Neural cell (in vitro differentiated cells): Measurements from ENCODE around the gene IGSF21.

ENCODE experiments used
- CTCF ChIP-seq: fragments of 450-650 bp; IDR thresholded peaks from 2 replicates; pipeline ENCODE4 v1.5.1; 2014; ENCODE audit warnings: antibody characterized with exemption, mild to moderate bottlenecking, moderate library complexity; ENCODE audit not compliant: poor library complexity, severe bottlenecking
- EZH2 ChIP-seq: fragments of 200-600, 300-800 bp; shearing (Covaris generic), sonication (generic); IDR thresholded peaks from 2 replicates; pipeline ENCODE4 v1.6.1; 2014; ENCODE audit warnings: antibody characterized with exemption, low read length, borderline replicate concordance, mild to moderate bottlenecking; ENCODE audit not compliant: insufficient read depth, poor library complexity, severe bottlenecking
- MXI1 ChIP-seq: fragments of 450-650 bp; conservative IDR thresholded peaks from 2 replicates; pipeline ENCODE4 v1.6.1; 2014; ENCODE audit warnings: antibody characterized with exemption, mild to moderate bottlenecking; ENCODE audit not compliant: poor library complexity, severe bottlenecking
- POLR2AphosphoS5 ChIP-seq: IDR thresholded peaks from 2 replicates; pipeline ENCODE4 v1.6.1; 2012

- TF ChIP-seq CTCF (no peak), POLR2AphosphoS5 (no peak), MXI1 (no peak), EZH2 (no peak)
These were observed 31.8 kb downstream of the IGSF21 start for GRCh38 chr1:18139198-18139981.
